Myocyte (in vitro differentiated cells): ENCODE measurements around the gene COX10. TPM values are rescaled to one million over a fixed set of nuclear protein-coding genes. Genes with fewer than 3 reads are reported as not detected.
"Not testable (repeated sequence)": the region's sequence is repeated elsewhere in the genome, so short reads cannot be mapped to it uniquely, and the experiment has no call there.

ENCODE experiments used
- DNase-seq: peaks from one replicate; pipeline ENCODE4 v3.0.0-alpha.2; 2012; ENCODE audit warnings: low read depth
- polyA plus RNA-seq: library from polyadenylated mRNA; unstranded; fragments of >200 nt; gene quantifications from one replicate; pipeline ENCODE4 v1.2.1, GENCODE V29; 2012; ENCODE audit warnings: missing spikeins
- total RNA-seq: library from RNA; depleted of rRNA; stranded (reverse); fragments of >200 nt; gene quantifications from 2 replicates; pipeline ENCODE4 v1.2.3, GENCODE V29; 2014

COX10 gene
- total RNA-seq: 25.8 and 31.1 TPM in 2 replicates
- polyA plus RNA-seq: 8.9 TPM

DNA sequence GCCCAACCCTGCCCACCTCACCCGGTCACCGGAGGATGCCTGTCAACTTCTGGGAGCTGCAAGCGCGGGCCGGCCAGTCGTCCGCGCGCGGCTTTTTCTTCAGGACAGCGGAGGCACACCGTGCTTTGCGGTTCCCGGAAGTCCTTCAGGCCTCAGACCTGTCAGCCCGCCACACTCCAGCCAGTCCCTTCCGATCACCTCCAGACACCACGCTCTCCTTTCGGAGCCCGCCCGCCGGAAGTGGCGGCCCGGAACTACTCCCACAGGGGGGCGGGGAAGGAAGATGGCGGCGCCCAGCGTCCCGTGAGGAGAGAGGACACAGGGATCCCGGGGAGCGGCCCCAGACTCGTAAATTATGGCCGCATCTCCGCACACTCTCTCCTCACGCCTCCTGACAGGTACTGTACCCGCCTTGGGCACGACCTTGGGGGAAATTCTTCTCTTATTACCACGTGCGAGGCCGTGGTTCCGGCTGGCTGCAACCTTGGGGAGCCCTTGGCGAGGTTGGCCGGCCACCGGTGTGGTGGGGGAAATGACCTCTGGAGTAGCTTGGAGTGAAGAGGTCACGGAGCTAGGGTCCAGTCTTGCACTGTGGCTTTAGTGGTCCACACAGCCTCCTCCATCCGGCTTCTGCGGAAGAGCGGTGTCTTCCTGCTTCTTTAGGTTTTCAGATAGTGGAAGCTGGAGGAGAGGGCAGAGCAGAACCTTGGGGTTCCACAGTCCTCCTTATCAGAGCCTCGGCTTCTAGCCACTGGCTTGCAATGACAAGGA, at the start of gene COX10:
COX10 (plus strand) TSS at position 254 of the 771 bp plus-strand sequence; CDS start at position 356, 102 bp downstream.
- DNase-seq: peak; percentile 86

DNA sequence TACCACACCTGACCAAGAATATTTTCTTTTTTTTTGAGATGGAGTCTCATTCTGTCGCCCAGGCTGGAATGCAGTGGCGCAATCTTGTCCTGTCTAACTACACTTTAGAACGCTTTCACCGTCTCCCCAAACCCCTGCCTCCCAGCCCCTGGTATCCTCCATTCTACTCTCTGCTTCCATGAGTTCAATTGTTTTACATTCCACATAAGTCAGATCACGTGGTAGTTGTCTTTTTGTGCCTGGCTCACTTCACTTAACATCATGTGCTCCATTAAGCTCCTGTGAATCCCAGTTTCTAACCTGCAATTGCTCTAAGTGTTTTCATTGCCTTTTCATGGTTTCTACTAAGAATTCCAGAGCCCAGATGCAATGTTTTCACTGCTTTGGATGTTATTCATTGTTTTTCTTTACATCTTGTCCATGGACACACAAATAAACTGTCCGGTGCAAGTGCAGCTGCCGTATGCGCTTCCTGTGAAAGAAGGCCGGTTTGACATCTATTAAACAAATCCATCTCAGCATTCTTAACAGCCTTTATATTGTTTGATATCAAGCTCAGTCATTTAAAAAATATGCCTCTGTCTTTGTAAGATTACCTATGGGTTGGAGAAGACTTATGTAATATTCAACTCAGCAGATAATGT, 47.5 kb upstream of the COX10 start:
- DNase-seq: not testable (repeated sequence)

DNA sequence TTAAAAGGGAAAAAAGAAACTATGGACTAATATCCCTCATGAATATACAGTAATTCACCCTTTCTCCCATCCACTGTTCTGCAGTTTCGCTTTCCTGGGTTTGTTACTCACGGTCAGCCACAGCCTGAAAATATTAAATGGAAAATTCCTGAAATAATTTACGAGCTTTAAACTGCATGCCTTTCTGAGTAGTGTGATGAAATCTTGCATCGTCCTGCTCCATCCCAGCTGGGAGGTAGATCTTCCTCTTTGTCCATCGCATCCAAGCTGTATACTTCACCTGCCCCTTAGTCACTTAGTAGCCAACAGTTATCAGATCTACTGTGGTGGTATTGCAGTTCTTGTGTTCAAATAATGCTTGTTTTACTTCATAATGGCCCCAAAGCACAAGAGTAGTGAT, 39.5 kb upstream of the COX10 start:
- DNase-seq: not testable (repeated sequence)

DNA sequence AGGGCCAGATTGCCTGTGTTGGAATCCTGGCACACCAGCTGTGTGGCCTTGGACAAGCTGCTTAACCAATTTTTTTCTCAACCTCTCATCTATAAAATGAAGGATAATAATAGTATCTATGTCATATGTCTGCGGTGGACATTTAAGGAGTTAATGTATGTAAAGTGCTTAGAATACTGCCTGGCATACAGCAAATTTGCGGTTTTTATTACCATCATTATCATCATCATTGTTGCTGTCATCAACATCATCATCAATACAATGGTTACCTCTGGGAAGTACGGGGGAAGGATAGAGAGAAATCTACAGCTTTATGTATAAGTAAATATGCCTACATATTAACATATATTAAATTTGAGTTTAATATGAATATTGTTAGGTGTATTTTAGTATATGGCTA, 37.1 kb upstream of the COX10 start:
- no peak for DNase-seq

DNA sequence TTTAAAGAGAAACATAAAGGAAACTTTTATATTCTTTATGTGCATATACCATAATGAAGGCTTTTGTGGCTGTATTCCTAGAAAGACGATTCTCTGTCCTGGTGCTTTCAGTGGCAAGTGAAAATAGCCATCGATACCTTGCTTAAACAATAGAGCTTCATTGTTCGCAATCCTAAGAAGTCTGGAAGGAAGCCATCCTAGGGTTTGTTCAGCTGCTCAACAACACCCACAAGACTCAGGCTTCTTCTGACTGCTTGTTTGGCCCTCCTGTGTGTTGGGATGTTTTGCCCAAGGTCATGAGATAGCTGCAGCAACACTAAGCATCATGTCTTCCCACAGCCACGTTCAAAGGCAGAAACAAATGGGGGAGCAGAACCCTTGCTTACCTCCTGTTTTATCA, 36.1 kb upstream of the COX10 start:
- peak; percentile 78 for DNase-seq

DNA sequence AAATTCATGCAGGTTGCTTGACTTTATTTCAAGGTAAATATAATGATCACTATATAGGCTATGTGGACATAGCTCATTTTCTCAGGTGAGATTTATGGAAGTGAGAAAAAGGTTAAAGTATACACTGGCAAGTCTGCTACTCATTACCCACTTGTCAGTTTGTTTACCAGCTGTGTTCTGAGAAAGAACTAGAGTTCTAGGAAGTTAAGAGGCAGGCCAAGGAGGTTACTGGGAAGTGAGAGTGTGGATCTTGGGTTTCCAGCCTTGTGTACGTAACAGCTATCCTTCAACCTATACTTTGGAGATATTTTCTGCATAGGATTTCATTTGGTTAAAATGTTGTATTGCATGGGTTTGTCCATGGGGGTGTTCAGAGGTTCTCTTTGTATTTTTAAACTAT, 31.9 kb upstream of the COX10 start:
- no peak for DNase-seq

DNA sequence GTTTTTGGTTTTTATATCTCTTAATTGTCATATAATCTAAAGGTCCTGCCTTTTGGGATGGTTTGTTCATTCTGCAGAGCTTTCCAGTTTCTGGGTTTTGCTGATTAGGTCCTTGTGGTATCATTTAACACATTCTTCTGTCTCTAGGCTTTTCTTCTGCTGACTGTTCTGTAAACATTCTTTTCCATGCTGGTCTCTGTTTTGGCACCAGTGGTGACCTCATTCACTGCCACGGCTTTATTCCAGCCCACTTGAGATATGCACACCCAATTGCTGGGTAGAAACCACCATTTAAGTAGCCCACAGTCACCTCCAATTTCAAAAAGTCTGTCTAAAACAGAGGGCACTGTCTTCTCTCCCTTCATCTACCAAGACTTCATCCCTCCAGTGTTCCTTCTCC, 31.1 kb upstream of the COX10 start:
- DNase-seq: peak; percentile 38

DNA sequence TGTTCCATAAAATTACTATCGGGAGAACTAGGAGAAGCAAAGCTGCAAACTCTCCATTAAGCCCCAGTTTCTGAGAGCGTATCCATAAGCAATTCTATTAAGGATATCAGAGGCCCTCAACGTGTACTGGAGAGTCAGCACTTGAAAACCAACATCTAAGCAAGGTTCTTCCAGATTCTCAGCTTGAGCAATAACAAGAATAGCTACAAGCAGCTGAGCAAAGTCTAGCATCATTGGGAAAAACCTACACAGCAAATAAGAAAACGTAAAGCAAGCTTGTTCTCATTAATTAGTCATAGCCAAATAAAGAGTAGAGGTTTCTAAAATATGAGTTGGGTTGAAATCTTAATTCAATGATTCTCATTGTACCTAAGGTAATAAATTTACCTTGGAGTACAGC, 26.9 kb upstream of the COX10 start:
- no peak for DNase-seq

DNA sequence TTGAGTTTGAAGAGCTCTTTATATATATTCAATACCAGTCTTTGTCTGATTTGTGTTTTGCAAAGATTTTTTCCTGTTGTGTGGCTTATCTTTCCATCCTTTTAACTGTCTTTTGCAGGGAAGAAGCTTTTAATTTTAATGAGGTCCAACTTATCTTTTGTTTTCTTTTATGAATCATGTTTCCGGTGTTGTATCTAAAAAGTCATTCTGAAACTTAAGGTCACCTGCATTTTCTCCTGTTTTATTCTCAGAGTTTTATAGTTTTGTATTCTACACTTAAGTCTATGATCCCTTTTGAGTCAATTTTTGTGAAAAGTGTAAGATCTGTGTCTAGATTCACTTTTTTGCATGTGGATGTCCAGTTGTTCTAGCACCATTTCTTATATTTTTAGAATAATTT, 24.6 kb upstream of the COX10 start:
- no peak for DNase-seq

DNA sequence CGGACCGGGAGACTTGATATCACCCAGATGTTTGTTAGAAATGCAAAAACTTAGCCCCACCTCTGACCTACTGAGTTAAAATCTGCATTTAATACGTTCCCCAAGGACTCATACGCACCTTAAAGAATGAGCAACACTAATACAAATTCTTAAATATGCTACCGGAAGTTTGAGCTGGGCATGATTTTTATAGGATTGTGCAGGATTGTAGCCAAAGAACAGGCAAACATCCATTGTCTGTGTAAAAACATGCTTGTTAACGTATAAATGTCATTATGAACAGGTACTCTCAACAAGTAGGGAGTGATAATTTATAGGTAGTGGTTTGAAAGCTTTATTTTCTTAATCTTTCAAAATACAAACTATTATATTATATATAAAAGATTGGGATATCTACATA, 22.3 kb upstream of the COX10 start:
- DNase-seq: no peak

DNA sequence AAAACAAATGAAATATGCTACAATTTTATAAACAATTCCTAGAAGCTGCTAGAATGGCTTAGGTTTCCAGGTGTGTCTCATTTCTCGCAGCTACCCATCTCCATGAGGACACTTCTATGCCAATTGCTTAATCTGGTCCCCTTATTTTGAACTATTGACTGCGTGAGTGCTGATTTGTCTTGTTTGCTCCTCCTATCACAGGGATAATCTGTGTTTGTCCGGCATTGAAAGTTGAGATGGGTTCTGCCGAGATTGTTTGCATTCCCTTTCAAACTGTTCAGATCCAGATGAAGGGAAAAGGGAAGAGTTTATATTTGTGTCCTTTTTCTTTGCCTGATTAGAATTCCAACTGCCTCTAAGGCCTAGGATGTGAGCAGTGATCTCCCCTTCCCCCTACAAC, 21.7 kb upstream of the COX10 start:
- no peak for DNase-seq

DNA sequence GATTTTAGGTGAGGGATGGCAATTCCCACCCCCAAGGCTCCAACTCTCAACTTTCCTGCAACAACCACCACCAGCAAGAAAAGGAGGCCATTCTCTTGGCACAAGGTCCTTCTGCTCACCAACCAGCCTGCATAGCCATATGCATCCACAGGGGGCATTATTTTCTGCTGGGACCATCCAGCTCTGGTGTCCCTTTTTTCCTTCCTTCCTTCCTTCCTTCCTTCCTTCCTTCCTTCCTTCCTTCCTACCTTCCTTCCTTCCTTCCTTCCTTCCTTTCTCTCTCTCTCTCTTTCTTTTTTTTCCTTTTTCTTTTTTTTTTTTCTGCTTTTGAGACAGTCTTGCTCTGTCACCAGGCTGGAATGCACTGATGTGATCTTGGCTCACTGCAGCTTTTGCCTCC, 21.1 kb upstream of the COX10 start:
- DNase-seq: no peak

DNA sequence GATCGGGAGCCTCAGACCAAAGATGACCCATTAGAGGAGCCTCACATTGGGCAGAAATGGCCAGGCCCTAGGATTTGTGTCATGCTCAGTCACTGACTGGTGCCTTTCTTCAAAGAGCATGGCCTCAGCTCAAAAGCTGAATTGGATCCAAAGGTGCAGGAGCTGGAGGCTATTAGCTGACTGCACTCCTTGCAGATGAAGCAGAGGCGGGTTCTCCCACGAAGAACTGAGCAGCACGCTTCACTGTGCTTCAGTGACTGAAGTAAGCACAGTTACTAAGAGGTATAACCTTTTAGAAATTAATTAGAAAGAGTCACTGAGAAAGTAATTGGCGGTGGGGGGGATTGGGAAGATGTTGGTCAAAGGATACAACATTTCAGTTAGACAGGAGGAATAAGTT, 18.7 kb upstream of the COX10 start:
- DNase-seq: no peak

DNA sequence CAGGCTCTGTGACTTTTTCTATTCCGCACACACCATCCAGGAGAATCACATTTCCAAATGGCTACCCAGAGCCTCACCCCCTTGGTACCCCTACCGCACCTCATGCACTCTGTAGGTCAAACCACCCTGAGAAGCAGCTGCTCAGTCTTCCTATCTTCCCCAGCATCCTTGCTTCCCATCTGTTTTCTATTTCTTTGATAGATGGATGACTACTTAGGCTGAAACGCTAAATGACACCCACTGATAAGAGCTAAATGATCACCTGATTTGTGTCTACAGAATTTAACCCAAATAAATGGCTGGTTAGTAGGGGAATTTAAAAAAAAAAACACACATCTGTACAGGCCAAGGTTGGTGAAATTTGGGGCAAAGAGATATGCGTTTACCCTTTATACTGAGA, 17.6 kb upstream of the COX10 start:
- no peak for DNase-seq

DNA sequence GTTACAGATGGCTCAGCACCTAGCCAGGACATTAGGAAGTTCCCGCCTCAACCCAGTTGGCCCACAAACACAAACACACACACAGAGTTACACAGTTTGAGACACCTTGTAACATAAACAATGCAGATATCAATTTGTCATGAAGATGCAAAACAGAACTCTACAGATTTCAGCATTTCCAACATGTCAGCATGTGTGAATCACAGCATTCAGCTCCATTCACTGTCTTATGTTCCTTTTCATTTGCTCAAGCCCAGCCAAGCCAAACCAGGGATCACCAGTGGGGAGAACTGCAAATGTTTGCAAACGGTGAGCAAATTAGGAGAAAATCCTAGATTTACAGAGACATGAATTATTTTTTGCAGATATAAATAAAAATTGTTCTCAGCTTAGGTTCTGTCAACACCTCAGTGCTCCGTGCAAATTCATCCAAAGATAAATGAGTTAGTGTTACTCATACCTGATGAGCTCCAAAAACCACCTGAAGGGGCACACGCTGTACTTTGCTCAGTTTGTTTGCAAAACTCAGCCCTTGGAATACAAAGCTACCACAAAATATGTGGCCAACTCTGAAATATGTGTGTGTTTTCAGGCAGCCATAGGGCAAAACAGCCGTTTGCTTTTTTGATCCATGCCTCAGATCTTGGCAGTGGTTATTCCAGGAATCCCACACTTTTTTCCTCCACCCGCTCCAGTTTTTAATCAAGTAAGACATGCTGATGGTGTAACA, 16.3 kb upstream of the COX10 start:
- DNase-seq: no peak

DNA sequence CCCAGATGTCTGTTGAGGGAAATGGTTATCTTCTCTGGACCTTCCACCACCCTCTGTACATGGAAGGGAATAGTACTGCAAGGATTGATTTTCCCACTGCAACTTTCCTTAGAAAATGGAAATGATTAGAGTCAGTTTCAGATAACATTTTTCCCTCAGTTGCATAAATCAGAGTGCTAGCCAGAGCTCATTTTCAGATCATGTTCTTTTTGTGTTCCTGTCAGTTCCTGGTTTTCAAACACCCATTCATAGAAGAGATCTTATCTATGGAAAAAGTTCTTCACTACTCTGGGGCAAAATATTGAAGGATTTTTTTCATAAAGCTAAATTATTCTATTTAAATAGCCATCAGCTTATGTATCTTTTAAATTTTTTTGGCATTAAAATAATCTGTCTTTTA, 11.7 kb upstream of the COX10 start:
- DNase-seq: no peak

DNA sequence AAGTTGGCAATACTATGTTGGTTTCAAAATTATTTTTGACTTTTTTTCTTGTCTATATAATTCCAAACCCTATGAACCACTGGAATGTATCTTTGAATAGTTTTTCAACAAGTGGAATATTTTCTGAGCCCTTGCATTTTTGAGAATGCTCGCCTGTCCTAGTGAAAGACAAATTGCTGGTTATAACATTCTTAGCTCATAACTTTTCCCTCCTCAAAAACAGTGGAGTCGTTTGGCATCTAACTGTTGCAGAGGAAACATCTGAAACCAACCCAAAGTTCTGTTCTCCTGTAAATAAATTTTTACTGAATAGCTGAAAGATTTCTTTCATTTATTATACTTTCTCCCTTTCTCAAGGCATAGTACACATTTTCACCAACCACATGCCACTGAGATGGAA, 11.3 kb upstream of the COX10 start:
- DNase-seq: no peak

DNA sequence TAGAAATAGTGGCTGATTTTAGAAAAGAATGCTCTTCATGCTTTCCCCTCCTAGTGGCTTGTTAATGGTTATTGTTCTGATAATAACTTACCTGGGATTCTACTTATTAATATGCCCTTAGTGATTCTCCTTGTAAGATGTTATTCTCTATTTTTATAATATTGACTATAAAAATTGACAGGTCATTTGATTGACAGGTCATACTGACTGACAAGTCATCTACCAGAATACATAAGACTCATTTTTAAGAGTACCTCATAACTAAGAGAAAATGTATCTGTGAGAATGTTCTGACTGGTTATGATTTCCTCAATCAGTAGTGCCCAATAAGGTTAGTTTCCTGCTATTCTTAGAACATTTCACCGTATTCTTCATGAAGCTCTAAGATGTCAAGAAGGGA, 8.6 kb upstream of the COX10 start:
- DNase-seq: no peak

DNA sequence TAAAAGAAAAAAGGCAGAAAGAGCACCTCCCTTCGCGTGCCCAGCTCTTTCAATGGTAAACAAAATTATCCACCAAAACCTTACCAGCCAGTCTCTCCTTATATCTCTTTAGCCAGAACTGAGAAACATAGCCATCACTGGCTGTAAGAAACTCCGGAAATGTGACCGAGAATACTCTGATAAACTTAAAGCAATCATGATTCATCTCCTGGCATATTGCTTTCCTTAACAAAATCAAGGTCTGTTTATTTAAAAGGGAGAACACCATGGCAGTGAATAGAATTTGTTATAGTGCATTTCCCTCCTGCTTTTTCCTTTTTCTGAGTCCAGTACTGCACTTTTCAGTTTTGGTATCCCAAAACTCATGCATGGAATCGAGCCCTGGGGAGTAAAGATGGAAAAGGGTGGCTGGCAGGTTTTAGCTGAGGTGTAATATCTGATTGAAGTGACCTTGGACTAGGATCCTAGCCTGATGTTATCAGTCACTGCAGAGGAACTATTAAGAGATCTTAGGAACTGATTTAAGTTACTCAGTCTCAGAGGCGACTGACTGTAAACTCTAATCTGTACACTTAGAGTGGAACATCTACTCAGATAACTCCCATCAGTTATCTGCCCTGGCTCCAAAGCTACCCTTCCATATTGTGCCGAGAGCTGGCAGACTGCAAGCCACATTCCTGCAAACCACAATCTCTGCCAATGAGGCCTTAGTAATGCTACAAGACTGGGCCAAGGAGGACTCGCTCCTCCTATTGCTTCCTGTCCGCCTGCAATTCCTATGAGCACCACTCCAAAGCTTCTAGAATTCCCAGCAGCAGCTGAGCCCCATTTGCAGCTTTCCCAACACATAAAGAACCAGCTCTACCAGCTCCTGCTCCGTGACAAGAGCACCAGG, 7.4 kb upstream of the COX10 start:
- DNase-seq: peak; percentile 92

DNA sequence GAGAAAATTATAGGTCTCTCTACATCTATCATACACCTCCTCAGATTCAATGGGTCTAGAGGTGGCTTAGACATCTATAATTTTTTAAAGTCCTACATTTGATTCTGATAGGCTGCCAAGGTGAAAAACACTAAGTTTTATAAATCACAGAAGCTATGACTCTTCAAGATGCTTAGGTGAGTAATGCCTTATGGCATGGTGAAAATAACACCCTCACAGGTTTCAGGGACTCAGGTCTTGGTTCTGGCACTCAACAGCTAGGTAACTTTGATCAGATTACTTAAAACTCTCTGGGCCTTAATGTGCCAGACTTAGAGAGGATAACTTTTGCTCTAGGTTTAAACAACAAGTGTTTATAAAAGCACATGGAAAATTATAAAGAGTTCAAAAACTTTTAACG, 2.0 kb upstream of the COX10 start:
- DNase-seq: no peak

DNA sequence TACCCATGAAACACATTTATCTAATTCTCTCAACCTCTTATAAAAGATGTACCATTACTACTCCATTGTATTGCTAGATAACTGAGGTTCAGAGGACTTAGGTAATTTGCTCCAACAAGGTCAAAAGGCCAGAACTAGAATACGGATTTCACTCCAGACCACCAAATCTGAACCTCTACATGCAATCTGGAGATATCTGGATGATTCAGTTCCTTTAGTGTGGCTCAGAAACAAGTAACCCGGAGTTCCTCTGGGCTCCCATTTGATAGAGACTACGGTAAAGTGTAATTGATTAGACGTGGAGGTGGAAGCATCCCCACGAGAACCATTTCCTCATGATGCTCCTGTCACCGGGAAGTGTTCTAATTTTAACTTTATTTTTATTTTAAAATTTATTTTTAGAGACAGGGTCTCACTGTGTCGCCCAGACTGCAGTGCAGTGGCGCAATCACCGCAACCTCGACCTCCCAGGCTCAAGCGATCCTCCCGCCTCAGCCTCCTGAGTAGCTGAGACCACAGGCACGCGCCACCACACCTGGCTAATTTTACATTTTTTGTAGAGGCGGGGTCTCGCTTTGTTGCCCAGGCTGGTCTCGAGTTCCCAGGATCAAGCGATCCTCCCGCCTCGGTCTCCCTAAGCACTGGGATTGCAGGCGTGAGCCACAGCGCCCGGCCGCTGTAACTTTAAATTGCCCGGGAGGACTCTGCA, 608 bp upstream of the COX10 start:
- no peak for DNase-seq
